HepG2 (cell line): Measurements from ENCODE around the gene EYA2. TPM values are rescaled to one million over a fixed set of nuclear protein-coding genes. Genes with fewer than 3 reads are reported as not detected.

Experiments
- MTA3 ChIP-seq: sonication (generic); formaldehyde crosslinking; IDR thresholded peaks from 2 replicates; pipeline ENCODE4 v1.4.0; 2020; ENCODE audit warnings: missing genetic modification reagents
- SP5 ChIP-seq: IDR thresholded peaks from 2 replicates; pipeline ENCODE4 v1.6.1; 2016; ENCODE audit warnings: low read depth, borderline replicate concordance
- SPEN ChIP-seq: sonication (generic); formaldehyde crosslinking; IDR thresholded peaks from 2 replicates; pipeline ENCODE4 v1.5.1; 2020; ENCODE audit warnings: low read depth, mild to moderate bottlenecking, missing genetic modification reagents
- ZNF143 ChIP-seq: sonication (generic); formaldehyde crosslinking; IDR thresholded peaks from 2 replicates; pipeline ENCODE4 v1.4.0; 2020; ENCODE audit warnings: missing genetic modification reagents
- ZNF607 ChIP-seq: sonication (generic); formaldehyde crosslinking; IDR thresholded peaks from 2 replicates; pipeline ENCODE4 v1.5.1; 2020; ENCODE audit warnings: missing genetic modification reagents, mild to moderate bottlenecking, borderline replicate concordance
- ZNF782 ChIP-seq: sonication (generic); formaldehyde crosslinking; IDR thresholded peaks from 2 replicates; pipeline ENCODE4 v1.4.0; 2020; ENCODE audit warnings: missing genetic modification reagents, mild to moderate bottlenecking, borderline replicate concordance
- polyA plus RNA-seq, 8 experiments: library from polyadenylated mRNA; depleted of rRNA in 3 of 8; stranded (reverse) in 7 of 8; unstranded in 1 of 8; fragments of >200 nt; fragmentation: Illumina TruSeq in 4 of 8; extraction: Trizol in 4 of 8; gene quantifications; 2 replicates each; pipeline versions ENCODE4 v1.2.1 to v1.2.3, GENCODE V29; 2011 to 2016; ENCODE audit warnings: low read depth in 4 of 8, missing spikeins in 1 of 8, mixed read lengths in 1 of 8; ENCODE audit not compliant: insufficient read depth in 1 of 8
- total RNA-seq, 5 experiments: library from RNA; depleted of rRNA; stranded (reverse); fragments of >200 nt; fragmentation: Illumina TruSeq; extraction: Trizol; gene quantifications; 2 replicates each; pipeline ENCODE4 v1.2.3, GENCODE V29; 2016; ENCODE audit warnings: low read depth in 1 of 5
- TF ChIP-seq, protein P1 (sequence below): sonication (generic); formaldehyde crosslinking; IDR thresholded peaks from 2 replicates; pipeline ENCODE4 v1.4.0; 2020; ENCODE audit warnings: missing genetic modification reagents
- TF ChIP-seq, protein P2 (sequence below): sonication (generic); formaldehyde crosslinking; IDR thresholded peaks from 2 replicates; pipeline ENCODE4 v1.4.0; 2020; ENCODE audit warnings: mild to moderate bottlenecking, low read depth, missing genetic modification reagents
- TF ChIP-seq, protein P3 (sequence below): sonication (generic); formaldehyde crosslinking; conservative IDR thresholded peaks from 2 replicates; pipeline ENCODE4 v1.8.0; 2022; ENCODE audit warnings: low read depth, missing genetic modification reagents
- TF ChIP-seq, protein P4 (sequence below): sonication (generic); formaldehyde crosslinking; conservative IDR thresholded peaks from 2 replicates; pipeline ENCODE4 v1.4.0; 2020; ENCODE audit warnings: mild to moderate bottlenecking, missing genetic modification reagents, moderate library complexity
- TF ChIP-seq, protein P5 (sequence below): sonication (generic); formaldehyde crosslinking; IDR thresholded peaks from 2 replicates; pipeline ENCODE4 v1.5.0; 2020; ENCODE audit warnings: missing genetic modification reagents, mild to moderate bottlenecking, borderline replicate concordance
- TF ChIP-seq, protein P6 (sequence below): fragments of 450-650 bp; IDR thresholded peaks from 2 replicates; pipeline ENCODE4 v1.6.1; 2017; ENCODE audit warnings: mild to moderate bottlenecking
- TF ChIP-seq, protein P7 (sequence below): sonication (generic); formaldehyde crosslinking; IDR thresholded peaks from 2 replicates; pipeline ENCODE4 v1.8.1; 2023; ENCODE audit warnings: mild to moderate bottlenecking, missing genetic modification reagents

The EYA2 gene
- total and polyA plus RNA-seq, 2 of the 13 experiments (the other 11 are each of a cell fraction or from before 2014, with no cell fraction given), result not detected

DNA sequence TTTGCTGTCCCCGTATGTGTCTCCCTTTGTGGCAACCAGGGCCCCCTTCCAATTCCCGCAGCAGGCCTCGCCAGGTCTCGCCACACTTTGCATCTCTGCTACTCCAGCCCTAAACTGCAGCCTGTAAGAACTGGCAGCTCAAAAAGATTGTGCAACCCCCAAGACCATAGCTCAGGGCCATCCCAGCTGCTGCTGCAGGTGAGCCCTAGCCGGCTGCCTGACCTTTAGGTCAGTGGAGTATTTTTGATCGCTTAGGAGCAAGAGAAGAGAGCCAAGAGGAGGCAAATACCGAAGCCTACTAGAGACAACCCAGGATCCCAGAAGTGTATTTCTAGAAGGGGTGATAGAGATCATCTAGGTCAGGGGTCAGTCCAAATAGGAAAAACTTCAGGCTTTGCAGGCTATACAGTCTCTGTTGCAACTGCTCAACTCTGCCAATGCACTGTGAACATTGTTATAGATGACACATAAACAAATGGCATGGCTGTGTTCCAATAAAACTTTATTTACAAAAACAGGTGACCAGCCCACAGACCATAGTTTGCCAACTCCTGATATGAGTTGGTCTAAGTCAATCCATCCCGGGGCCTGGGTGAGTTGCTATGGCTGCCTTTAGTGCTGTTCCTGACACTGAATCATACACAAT, 138.4 kb downstream of the EYA2 start (continued):
- TF ChIP-seq, protein P1, sequence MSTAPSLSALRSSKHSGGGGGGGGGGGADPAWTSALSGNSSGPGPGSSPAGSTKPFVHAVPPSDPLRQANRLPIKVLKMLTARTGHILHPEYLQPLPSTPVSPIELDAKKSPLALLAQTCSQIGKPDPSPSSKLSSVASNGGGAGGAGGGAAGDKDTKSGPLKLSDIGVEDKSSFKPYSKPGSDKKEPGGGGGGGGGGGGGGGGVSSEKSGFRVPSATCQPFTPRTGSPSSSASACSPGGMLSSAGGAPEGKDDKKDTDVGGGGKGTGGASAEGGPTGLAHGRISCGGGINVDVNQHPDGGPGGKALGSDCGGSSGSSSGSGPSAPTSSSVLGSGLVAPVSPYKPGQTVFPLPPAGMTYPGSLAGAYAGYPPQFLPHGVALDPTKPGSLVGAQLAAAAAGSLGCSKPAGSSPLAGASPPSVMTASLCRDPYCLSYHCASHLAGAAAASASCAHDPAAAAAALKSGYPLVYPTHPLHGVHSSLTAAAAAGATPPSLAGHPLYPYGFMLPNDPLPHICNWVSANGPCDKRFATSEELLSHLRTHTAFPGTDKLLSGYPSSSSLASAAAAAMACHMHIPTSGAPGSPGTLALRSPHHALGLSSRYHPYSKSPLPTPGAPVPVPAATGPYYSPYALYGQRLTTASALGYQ (CRISPR knock-in tag), result no peak
- TF ChIP-seq, protein P2, sequence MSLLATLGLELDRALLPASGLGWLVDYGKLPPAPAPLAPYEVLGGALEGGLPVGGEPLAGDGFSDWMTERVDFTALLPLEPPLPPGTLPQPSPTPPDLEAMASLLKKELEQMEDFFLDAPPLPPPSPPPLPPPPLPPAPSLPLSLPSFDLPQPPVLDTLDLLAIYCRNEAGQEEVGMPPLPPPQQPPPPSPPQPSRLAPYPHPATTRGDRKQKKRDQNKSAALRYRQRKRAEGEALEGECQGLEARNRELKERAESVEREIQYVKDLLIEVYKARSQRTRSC (CRISPR knock-in tag), result no peak
- TF ChIP-seq, protein P3, sequence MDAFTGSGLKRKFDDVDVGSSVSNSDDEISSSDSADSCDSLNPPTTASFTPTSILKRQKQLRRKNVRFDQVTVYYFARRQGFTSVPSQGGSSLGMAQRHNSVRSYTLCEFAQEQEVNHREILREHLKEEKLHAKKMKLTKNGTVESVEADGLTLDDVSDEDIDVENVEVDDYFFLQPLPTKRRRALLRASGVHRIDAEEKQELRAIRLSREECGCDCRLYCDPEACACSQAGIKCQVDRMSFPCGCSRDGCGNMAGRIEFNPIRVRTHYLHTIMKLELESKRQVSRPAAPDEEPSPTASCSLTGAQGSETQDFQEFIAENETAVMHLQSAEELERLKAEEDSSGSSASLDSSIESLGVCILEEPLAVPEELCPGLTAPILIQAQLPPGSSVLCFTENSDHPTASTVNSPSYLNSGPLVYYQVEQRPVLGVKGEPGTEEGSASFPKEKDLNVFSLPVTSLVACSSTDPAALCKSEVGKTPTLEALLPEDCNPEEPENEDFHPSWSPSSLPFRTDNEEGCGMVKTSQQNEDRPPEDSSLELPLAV (CRISPR knock-in tag), result no peak
- TF ChIP-seq ZNF782 (CRISPR knock-in tag), result no peak
- TF ChIP-seq ZNF607, result peak; percentile 13; the same call in 1 of the 2 replicates
- TF ChIP-seq SP5 (CRISPR knock-in tag), result no peak
- TF ChIP-seq, protein P4, sequence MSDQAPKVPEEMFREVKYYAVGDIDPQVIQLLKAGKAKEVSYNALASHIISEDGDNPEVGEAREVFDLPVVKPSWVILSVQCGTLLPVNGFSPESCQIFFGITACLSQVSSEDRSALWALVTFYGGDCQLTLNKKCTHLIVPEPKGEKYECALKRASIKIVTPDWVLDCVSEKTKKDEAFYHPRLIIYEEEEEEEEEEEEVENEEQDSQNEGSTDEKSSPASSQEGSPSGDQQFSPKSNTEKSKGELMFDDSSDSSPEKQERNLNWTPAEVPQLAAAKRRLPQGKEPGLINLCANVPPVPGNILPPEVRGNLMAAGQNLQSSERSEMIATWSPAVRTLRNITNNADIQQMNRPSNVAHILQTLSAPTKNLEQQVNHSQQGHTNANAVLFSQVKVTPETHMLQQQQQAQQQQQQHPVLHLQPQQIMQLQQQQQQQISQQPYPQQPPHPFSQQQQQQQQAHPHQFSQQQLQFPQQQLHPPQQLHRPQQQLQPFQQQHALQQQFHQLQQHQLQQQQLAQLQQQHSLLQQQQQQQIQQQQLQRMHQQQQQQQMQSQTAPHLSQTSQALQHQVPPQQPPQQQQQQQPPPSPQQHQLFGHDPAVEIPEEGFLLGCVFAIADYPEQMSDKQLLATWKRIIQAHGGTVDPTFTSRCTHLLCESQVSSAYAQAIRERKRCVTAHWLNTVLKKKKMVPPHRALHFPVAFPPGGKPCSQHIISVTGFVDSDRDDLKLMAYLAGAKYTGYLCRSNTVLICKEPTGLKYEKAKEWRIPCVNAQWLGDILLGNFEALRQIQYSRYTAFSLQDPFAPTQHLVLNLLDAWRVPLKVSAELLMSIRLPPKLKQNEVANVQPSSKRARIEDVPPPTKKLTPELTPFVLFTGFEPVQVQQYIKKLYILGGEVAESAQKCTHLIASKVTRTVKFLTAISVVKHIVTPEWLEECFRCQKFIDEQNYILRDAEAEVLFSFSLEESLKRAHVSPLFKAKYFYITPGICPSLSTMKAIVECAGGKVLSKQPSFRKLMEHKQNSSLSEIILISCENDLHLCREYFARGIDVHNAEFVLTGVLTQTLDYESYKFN (CRISPR knock-in tag), result peak; percentile 58
- TF ChIP-seq MTA3 (CRISPR knock-in tag), result no peak
- TF ChIP-seq, protein P5, sequence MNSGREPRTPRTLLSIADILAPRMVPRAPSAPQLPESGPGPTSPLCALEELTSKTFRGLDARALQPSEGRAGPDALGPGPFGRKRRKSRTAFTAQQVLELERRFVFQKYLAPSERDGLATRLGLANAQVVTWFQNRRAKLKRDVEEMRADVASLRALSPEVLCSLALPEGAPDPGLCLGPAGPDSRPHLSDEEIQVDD (CRISPR knock-in tag), result no peak
- TF ChIP-seq SPEN, result peak; percentile 52; the same call in 1 of the 2 replicates
- TF ChIP-seq, protein P6, sequence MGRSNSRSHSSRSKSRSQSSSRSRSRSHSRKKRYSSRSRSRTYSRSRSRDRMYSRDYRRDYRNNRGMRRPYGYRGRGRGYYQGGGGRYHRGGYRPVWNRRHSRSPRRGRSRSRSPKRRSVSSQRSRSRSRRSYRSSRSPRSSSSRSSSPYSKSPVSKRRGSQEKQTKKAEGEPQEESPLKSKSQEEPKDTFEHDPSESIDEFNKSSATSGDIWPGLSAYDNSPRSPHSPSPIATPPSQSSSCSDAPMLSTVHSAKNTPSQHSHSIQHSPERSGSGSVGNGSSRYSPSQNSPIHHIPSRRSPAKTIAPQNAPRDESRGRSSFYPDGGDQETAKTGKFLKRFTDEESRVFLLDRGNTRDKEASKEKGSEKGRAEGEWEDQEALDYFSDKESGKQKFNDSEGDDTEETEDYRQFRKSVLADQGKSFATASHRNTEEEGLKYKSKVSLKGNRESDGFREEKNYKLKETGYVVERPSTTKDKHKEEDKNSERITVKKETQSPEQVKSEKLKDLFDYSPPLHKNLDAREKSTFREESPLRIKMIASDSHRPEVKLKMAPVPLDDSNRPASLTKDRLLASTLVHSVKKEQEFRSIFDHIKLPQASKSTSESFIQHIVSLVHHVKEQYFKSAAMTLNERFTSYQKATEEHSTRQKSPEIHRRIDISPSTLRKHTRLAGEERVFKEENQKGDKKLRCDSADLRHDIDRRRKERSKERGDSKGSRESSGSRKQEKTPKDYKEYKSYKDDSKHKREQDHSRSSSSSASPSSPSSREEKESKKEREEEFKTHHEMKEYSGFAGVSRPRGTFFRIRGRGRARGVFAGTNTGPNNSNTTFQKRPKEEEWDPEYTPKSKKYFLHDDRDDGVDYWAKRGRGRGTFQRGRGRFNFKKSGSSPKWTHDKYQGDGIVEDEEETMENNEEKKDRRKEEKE, result no peak
- TF ChIP-seq ZNF143 (CRISPR knock-in tag), result no peak
- TF ChIP-seq, protein P7, sequence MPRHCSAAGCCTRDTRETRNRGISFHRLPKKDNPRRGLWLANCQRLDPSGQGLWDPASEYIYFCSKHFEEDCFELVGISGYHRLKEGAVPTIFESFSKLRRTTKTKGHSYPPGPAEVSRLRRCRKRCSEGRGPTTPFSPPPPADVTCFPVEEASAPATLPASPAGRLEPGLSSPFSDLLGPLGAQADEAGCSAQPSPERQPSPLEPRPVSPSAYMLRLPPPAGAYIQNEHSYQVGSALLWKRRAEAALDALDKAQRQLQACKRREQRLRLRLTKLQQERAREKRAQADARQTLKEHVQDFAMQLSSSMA (CRISPR knock-in tag), result no peak
